ENCODE results near the gene BRAF. TPM values are rescaled to one million over a fixed set of nuclear protein-coding genes. Genes with fewer than 3 reads are reported as not detected.
"Not testable (repeated sequence)": the region's sequence is repeated elsewhere in the genome, so short reads cannot be mapped to it uniquely, and the experiment has no call there.

The BRAF gene
- total RNA-seq, 1 donor from 2014 or later: 33.7 TPM

DNA sequence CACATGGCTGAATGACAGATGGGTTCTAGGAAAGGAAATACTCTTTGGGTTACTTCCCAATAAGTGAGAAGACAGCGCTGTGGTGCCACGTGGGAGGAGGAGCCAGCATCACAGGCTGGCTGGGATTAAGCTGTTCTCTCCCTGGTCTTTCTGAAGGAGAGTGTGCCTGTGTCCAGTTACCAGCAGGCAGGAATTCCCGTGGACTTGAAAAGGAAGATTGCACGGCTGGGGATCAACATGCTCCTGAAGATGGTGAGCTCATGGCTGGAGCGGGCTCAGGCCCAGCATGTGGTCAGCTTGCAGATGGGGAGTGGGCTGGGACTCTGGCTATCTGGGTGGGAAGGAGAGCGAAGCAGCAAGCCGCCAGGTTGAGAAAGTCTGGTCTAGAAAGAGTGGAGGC lies 243.8 kb downstream of the BRAF start:
- no peak for DNase-seq (ENCODE audit: low spot score)

DNA sequence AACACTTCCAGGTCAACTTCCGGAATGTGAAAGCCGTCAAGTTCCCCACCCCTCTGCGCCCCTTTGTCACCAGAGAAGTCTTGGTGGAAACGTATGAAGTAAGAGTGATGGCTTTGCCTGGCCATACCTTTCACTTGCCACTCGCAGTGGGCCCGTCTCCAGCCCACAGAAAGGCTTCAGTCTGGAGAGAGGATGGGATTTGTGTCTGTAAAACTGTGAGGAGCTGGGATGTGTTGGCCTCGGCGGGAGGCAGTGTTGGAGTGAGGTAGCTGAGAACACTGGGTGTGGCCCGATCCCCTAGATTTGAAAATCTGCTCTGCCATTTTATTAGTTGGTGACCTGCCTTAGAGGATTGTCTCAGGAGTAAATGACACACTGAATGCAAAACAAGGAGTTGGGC lies 245.5 kb downstream of the BRAF start:
- DNase-seq (ENCODE audit: low spot score): no peak

DNA sequence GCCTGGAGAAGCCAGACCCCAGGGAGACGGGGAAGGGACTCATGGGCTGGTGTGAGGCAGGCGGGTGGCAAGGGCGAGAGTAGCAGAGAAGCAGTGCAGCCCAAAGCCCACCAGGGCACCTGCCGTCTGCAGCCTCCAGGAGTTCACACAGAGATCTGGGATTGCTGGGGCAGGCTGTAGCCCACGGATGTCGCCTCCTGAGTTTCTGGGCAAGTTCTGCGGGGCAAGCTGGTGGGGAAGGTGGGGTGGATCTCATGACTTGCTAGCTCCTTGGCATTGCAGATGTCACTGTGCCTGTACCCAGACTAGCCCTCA lies 246.0 kb downstream of the BRAF start:
- DNase-seq (ENCODE audit: low spot score): no peak

DNA sequence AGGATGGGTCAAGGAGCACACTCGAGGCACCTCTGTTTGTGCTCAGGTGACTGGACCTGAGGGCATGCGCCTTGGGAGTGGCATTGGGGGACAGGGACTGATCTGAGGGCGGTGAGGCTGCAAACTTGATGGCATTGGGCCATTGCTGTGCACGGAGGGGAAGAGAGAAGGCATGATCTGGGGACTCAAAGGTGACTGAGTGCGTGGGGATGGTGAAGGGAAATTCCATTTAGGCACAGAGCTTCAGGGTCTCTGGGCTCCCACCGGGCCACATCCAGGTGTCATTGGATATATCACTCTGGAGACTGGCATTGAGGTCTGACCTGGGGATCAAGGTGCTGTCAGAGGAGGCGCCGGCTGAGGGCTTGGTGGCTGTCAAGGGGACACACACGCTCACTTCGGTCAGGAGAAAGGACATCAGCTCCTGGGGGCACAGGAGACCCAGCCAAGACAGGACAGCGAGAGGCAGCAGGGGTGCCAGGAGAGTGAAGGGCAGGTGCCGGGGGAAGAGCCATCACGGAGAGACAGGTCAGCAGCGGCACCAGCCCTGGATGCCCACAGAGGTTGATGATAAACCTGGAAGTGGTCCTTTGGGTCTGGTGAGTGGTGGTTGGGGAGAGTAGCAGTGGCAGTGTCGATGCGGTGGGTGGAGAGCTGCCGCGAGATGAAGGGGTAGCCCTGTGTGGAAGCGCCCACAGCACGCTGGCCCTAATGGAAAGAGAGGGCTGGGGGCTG lies 246.5 kb downstream of the BRAF start:
- no peak for DNase-seq (ENCODE audit: low spot score)

DNA sequence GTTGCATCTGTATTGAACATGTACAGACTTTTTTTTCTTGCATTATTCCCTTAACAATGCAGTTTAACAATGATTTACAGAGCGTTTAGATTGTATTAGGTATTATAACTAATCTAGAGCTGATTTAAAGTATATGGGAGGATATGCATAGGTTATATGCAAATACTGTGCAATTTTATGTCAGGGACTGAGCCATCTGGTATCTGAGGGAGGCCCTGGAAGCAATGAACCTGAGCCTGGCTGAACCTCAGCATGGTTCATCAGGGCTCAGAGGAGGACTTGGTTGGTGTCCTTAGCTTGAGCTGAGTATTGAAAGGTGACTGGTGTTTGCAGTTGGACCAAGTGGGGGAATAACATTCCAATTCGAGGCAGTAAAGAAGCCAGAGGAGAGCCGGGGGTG lies 247.2 kb downstream of the BRAF start:
- no peak for DNase-seq (ENCODE audit: low spot score)

DNA sequence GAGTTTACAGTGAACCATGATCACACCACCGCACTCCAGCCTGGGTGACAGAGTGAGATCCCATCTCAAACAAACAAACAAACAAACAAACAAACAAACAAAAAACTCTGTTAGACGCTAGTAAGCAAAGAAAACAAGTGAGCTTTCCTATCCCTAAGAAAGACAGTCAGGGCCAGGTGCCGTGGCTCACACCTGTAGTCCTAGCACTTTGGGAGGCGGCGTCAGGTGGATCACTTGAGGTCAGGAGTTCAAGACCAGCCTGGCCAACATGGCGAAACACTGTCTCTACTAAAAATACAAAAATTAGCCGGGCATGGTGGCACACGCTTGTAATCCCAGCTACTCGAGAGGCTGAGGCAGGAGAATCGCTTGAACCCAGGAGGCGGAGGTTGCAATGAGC lies 247.8 kb downstream of the BRAF start:
- not testable (repeated sequence) for DNase-seq (ENCODE audit: low spot score)

DNA sequence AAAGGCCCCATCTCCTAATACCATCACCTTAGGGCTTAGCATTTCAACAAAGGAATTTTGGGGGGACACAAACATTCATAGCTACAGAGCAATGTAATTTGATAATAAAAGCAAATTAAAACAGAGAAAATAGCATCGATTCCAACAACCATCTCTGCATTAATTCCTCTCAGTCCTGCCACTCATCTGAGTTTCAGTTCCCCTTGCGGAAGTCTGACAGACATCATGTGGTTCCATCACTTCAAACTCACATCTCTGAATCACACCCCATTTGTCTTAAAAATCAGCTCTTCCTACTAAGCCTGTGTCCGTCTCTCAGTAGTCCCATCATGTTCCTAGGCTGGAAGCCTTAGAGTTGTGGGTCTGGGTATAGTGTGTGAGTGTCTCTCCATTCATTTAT lies 248.4 kb downstream of the BRAF start:
- no peak for DNase-seq (ENCODE audit: low spot score)

DNA sequence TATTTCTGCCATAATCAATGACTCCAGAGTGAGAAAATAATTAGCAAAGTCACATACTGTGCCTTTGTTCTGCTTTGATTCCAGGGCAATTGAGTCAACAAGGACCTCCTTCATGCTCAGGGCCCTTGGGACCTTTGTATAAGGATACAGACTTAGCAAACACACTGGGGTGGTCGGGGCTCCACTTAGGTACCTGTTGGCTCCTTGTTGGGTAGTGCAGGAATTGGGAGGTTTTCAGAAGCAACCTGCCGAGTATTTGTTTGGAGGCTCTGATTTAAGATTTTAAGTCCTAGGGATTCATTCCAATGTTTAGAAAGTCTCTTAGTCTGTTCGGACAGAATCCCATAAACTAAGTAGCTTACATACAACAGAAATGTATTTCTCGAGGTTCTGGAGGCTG lies 249.0 kb downstream of the BRAF start:
- no peak for DNase-seq (ENCODE audit: low spot score)

DNA sequence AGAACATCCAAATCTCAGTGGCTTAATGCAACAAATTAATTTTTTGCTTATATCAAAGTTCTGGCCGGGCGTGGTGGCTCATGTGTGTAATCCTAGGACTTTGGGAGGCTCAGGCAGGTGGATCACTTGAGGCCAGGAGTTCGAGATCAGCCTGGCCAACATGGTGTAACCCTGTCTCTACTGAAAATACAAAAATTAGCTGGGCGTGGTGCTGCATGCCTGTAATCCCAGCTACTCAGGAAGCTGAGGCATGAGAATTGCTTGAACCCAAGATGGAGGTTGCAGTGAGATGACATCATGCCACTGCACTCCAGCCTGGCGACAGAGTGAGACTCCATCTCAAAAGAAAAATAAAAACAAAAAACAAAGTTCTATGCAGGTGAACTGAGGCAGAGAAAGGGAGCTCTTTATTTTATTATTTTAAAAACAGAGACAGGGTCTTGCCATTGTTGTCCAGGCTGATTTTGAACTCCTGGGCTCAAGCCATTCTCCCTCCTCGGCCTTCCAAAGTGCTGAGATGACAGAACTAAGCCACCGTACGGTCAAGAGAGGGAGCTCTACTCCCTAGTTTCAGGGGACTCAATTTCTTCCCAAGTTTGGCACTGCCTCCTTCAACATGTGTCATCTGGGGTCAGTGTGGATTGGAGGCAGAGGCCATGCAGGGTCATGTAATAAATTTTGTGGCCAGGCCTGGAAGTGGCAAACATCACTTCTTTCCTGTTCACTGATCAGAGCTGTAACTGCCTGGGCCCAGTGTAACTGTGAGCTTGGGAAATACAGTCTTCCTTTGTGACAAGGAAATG lies 249.6 kb downstream of the BRAF start:
- no peak for DNase-seq (ENCODE audit: low spot score)

DNA sequence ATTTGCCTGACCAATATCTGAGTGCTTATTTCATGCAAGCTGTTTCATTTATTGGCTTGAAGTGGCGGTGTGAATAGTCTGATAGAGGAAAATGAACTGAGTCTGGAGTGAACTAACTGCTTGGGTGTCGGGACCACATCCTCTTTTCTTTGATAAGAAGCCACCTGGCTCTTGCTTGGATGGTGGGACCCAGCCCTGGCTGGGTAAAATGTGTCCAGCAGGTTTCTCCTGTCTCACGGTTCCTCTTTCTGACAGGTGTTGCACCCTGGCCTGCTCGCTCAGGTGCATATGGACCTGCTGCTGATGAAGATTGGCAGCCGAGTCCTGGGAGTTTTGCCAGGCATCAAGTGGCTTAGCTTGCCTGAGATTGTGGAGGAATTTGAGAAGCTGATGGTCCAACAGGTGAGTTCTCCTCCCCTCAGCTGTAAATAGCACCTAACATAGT lies 250.4 kb downstream of the BRAF start:
- DNase-seq (ENCODE audit: low spot score): no peak

DNA sequence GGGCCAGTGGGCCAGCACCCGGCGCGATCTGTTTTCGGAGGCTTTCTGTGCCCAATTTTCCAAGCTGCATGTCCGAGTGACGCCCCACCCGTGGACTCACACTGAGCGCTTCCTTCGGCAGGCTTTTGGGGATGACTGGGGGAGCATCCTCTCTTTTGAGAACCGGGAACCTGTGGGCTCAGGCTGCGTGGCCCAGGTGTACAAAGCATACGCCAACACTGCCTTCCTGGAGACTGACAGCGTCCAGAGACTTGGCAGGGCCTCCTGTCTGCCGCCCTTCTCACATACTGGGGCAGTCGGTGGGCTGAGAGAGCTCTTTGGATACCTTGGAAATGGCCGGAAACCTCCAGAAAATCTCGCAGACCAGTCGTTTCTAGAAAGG lies 251.0 kb downstream of the BRAF start:
- DNase-seq (ENCODE audit: low spot score): no peak

DNA sequence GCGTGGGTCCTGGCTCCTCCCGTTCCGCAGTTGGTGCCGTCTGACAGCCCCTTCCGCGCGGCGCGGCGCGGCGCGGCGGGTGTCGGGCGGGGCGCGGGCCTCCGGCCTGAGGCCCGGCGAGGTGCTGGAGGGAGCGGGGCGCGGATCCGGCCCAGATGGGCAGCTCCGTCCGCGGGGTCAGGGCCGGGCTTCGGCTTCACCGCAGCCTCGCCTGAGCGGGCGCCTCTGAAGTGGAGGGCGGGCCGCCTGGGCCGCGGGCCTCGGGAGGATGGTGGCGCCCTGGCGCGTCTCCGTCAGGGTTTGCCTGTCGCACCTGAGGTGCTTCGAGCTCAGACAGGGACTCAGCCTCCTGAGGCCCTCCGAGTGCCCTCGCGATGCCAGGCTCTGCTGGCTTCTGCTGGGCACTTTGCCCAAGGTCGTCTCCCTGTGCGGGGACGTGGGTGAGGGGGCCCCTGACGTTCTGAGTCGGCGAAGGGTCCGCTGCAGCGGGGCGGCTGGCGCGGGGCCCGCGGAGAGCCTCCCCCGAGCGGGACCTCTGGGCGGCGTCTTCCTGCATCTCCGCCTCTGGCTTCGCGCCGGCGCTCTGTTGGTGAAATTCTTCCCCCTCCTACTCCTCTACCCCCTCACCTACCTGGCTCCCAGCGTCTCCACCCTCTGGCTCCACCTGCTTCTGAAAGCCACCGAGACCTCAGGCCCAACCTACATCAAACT lies 251.5 kb downstream of the BRAF start:
- DNase-seq (ENCODE audit: low spot score): peak; percentile 31

DNA sequence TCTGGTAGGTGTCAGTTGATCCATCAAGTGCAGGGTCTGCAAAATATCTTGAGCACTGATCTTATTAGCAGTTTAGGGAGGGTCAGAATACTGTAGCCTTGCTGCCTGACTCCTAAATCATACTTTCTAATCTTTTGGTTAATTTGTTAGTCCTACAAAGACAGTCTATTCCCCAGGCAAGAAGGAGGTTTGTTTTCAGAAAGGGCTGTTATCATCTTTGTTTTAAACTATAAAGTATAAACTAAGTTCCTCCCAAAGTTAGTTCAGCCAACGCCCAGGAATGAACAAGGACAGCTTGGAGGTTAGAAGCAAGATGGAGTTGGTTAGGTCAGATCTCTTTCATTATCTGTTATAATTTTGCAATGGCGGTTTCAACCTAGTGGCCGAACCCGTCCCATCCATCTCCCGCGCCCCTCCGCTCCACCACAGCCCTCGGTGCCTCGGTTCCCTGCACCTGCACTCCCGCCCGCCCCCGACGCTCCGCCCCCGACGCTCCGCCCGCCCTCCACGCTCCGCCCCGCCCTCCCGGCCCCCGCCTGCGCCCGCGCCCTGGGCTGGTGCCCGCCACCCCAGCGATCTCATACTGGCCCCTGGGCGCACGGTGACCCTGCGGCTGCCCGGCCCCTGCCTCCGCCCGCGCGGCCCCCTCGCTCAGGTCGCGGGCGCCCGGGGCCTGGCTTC lies 252.2 kb downstream of the BRAF start, which contains the start of gene ADCK2:
Gene ADCK2 (plus strand): TSS at position 564 of the 681 bp plus-strand sequence. CDS start 386 bp downstream, outside the sequence.
- peak; percentile 44 for DNase-seq (ENCODE audit: low spot score)

DNA sequence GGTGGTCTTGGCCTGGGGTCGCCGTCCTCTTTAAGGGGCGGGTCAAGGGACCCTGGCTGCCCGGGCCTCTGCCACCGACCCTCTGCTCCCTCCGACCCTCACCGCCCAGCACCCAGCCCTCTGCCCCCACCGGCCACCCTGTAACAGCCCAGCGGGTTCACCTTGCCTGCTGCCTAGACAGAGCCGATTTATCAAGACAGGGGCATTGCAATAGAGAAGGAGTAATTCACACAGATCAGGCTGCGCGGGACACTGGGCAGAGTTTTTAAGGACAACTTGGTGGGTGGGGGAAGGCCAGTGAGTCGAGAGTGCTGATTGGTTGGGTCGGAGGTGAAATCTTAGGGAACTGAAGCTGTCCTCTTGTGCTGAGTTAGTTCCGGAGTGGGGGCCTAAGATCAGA lies 252.8 kb downstream of the BRAF start:
- no peak for DNase-seq (ENCODE audit: low spot score)

DNA sequence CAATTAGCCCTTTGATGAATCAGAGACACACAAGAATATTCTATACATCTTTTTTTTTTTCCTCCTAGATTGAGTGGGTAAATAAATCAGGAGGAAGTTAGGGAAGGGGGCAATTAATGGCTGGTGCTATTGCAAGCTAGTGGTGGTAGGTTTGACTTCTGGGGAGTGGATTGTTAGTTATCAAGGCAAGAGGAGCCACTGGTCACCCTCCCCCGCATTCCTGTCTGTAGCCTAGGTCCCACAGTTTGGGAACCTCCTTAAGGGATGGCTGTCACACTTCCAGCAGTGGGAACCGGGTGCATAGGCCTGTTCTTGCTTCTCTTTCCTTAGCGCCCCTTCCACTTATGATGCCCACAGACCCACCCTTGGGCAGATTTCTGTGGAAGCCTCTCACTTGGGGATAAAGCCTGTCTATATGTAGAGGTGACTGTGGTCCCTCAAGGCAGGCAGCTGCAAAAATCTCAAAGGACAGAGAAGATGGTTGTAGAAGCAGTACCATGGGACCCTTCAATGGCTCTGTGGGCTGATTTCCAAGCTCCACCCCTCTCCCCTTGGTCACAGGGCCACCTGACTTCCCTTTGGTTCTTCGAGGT lies 254.3 kb downstream of the BRAF start:
- no peak for DNase-seq (ENCODE audit: low spot score)

DNA sequence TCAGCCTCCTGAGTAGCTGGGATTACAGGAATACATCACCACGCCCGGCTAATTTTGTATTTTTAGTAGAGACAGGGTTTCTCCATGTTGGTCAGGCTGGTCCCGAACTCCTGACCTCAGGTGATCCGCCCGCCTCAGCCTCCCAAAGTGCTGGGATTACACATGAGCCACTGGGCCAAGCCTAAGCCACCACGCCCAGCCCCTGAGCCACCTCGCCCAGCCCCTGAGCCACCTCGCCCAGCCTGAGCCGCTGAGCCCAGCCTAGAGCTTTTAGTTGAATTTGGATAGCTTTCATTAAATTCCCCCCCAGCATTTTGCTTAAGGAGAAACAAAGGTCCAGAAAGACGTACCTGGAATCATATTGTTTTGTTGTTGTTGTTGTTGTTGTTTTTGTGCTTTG lies 254.9 kb downstream of the BRAF start:
- DNase-seq (ENCODE audit: low spot score): not testable (repeated sequence)

DNA sequence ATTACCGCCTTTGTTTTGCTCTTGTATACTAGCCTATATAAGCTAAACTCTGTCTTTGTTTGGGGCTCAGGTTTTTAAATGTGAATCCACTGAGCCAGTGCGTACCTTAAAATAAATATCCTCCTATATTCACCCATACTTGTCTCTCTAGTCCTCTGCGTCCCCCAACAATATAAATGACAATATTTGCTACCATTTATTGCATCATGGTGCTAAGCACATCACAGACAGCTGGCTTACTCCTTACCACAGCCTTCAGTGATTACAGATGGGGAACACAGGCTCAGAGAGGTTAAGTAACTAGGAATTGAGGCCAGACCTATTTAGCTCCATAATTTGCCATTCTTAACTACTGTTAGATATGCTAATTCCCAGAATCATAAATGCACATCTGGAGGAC lies 255.4 kb downstream of the BRAF start:
- DNase-seq (ENCODE audit: low spot score): no peak
